Urothelium cell line (cell line): ENCODE results near the gene MBD5.
"Not testable (repeated sequence)": the region's sequence is repeated elsewhere in the genome, so short reads cannot be mapped to it uniquely, and the experiment has no call there.

Experiments used
- DNase-seq: peaks from one replicate; pipeline ENCODE4 v3.0.0; 2011; ENCODE audit warnings: low spot score, mixed read lengths
- FAIRE-seq: peaks from 2 replicates; lab custom pipeline; 2011; peaks lifted over from hg19 to GRCh38; lab: Jason Lieb, UNC

The MBD5 gene

GRCh38 chr2:148534416-148535204 is 513.7 kb downstream of the MBD5 start:
- no peak for DNase-seq
- FAIRE-seq = no peak

GRCh38 chr2:148538375-148538774 is 517.5 kb downstream of the MBD5 start:
- DNase-seq (no peak), FAIRE-seq (no peak)

- DNase-seq (no peak), FAIRE-seq (no peak)
Observed at GRCh38 chr2:148540022-148540421, 519.1 kb downstream of the MBD5 start.

- FAIRE-seq (no peak), DNase-seq (no peak)
Observed at GRCh38 chr2:148541792-148542191, 520.9 kb downstream of the MBD5 start.

GRCh38 chr2:148542614-148543013 is 521.7 kb downstream of the MBD5 start:
- DNase-seq = no peak
- FAIRE-seq = no peak

- not testable (repeated sequence) for DNase-seq, FAIRE-seq
Observed at GRCh38 chr2:148543088-148543540, 522.2 kb downstream of the MBD5 start.

GRCh38 chr2:148545390-148546256 is 524.7 kb downstream of the MBD5 start:
- DNase-seq = no peak

GRCh38 chr2:148546270-148546669 is 525.4 kb downstream of the MBD5 start:
- no peak for DNase-seq

More at GRCh38 chr2:148545390-148546256, 524.7 kb downstream of the MBD5 start:
- FAIRE-seq = no peak

GRCh38 chr2:148548716-148549400 is 528.0 kb downstream of the MBD5 start:
- FAIRE-seq (no peak), DNase-seq (no peak)

More at GRCh38 chr2:148546270-148546669, 525.4 kb downstream of the MBD5 start:
- no peak for FAIRE-seq

- DNase-seq (no peak), FAIRE-seq (no peak)
Observed at GRCh38 chr2:148552675-148553331, 531.9 kb downstream of the MBD5 start.

- FAIRE-seq = no peak
- DNase-seq = no peak
Observed at GRCh38 chr2:148553332-148553887, 532.5 kb downstream of the MBD5 start.

GRCh38 chr2:148554459-148555247 is 533.8 kb downstream of the MBD5 start:
- no peak for DNase-seq
- no peak for FAIRE-seq

- FAIRE-seq = no peak
Observed at GRCh38 chr2:148555622-148556294, 534.9 kb downstream of the MBD5 start.

GRCh38 chr2:148557844-148558436 is 537.0 kb downstream of the MBD5 start:
- no peak for DNase-seq
- FAIRE-seq = no peak

More at GRCh38 chr2:148555622-148556294, 534.9 kb downstream of the MBD5 start:
- no peak for DNase-seq

GRCh38 chr2:148560496-148560895 is 539.6 kb downstream of the MBD5 start:
- FAIRE-seq (no peak), DNase-seq (no peak)

GRCh38 chr2:148561389-148561788 is 540.5 kb downstream of the MBD5 start:
- DNase-seq = no peak
- no peak for FAIRE-seq

- FAIRE-seq = no peak
- no peak for DNase-seq
Observed at GRCh38 chr2:148565272-148565894, 544.5 kb downstream of the MBD5 start.
